Activated T-cell treated with anti-CD3 and anti-CD28 coated beads, Interleukin-2, amount 50 U/mL, for 24 hours (primary cell): ENCODE measurements around the gene CLMP.

ENCODE experiments used
- DNase-seq: peaks from one replicate; pipeline ENCODE4 v3.0.0-alpha.2; 2020
- H3K27ac Mint-ChIP-seq: 2 replicates; pipeline ENCODE4 v1.8.0; 2020; ENCODE audit warnings: mild to moderate bottlenecking, mixed read lengths
- H3K27me3 Mint-ChIP-seq: 2 replicates; pipeline ENCODE4 v1.8.0; 2020; ENCODE audit warnings: mixed read lengths
- H3K36me3 Mint-ChIP-seq: 2 replicates; pipeline ENCODE4 v1.8.0; 2020; ENCODE audit warnings: low read depth, mixed read lengths
- H3K4me1 Mint-ChIP-seq: 2 replicates; pipeline ENCODE4 v1.8.0; 2020; ENCODE audit warnings: low read depth, mixed read lengths
- H3K4me3 Mint-ChIP-seq: 2 replicates; pipeline ENCODE4 v1.8.0; 2020; ENCODE audit warnings: mild to moderate bottlenecking, moderate library complexity, mixed read lengths
- H3K9me3 Mint-ChIP-seq: 2 replicates; pipeline ENCODE4 v1.8.0; 2020; ENCODE audit warnings: mixed read lengths

The CLMP gene

DNA sequence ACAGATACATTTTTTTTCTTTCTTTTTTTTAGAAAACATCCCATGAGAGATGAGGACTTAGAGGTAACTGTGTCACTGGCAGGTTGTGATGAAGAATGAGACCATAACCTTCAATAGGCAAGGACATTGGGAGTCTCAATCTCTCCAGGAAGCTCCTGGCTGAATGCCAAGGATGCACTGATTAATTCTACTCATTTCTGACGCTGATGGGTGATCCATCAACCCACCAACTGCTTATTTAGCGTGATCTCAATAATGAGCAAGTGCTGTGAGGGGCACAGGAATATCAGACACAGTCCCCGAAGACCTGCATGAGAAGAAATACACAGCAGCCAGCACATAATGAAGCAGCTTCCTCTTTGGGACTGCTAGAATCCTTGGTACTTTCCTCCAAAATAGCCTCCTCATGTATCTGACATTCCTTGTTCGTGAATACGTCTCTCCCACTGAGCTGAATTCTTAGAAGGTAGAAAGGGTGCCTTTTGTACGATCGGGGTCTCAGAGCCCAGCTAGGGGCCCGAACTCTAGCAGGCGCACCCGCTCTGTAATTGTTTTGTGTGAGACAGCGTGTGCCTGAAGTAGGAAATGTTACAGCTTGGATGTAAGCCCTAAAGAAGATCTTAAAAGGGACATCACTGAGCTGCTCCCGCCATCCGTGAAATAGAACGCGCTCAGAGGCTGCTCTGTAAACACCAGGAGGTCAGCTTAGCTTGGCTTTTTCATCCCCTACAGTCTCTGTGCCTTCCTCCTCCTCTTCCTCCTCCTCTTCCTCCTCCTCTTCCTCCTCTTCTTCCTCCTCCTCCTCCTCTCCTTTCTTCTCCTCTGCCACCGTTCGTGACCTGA lies 7.2 kb downstream of the CLMP start:
- Mint-ChIP-seq H3K27ac (no peak overlapping the region), H3K4me1 (peaks cover 15% of the 10 kb centered on the region), H3K4me3 (no peak overlapping the region), H3K36me3 (no peaks in the 10 kb centered on the region), H3K27me3 (peaks cover 69% of the 10 kb centered on the region), H3K9me3 (no peaks in the 10 kb centered on the region)
- DNase-seq = no peak

DNA sequence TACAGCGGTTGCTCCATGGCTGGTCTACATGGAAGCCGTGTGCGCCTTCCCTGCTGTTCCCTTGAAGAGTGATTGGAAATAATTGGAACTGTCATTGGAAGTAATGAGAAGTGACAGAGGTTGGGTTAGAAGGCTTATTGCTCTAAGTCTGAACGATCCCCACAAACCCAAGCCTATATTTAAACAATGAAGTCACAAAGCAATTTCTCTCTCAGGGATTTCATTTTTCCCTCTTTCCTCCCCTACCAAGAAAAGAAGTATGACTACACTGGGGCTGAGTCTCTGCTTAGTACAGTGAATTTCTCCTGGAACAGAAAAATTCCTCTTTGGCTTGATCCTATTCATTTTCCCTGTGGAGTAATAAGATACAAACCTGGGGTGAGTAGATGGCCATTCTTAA lies 7.8 kb downstream of the CLMP start:
- H3K9me3 Mint-ChIP-seq = no peaks in the 10 kb centered on the region
- no peak for DNase-seq
- H3K36me3 Mint-ChIP-seq = no peaks in the 10 kb centered on the region
- no peak overlapping the region for H3K27ac Mint-ChIP-seq
- H3K4me3 Mint-ChIP-seq = no peak overlapping the region
- peaks cover 67% of the 10 kb centered on the region for H3K27me3 Mint-ChIP-seq
- peaks cover 10% of the 10 kb centered on the region for H3K4me1 Mint-ChIP-seq

GRCh38 chr11:123186286-123186685 lies 8.8 kb downstream of the CLMP start:
- no peak for DNase-seq
- Mint-ChIP-seq H3K27me3 (peaks cover 67% of the 10 kb centered on the region), H3K27ac (no peak overlapping the region), H3K4me1 (peaks cover 4% of the 10 kb centered on the region), H3K36me3 (no peaks in the 10 kb centered on the region), H3K9me3 (no peaks in the 10 kb centered on the region), H3K4me3 (no peak overlapping the region)

DNA sequence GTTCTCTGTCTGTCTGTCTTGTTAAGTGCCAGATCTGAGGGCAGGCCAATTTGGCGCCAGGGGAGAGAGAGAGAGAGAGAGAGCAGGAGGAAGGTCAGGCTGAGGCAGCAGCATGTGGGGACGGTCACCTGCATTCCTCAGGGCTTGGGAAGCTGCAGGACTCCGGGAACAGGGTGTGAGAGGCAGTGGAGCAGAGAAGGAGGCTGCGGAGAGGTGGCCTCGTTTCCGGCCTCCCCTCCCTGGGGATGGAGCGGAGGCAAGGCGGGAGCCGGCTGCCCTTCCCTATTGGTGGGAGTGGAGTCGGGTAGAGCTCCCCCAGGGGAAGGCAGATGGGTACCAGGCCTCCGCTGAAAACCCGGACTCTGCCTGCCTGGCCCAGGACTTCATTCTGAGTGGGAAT lies 9.7 kb downstream of the CLMP start:
- no peaks in the 10 kb centered on the region for H3K9me3 Mint-ChIP-seq
- H3K27ac Mint-ChIP-seq = no peak overlapping the region
- peaks cover 67% of the 10 kb centered on the region for H3K27me3 Mint-ChIP-seq
- DNase-seq = no peak
- H3K4me1 Mint-ChIP-seq = peaks cover 4% of the 10 kb centered on the region
- no peak overlapping the region for H3K4me3 Mint-ChIP-seq
- H3K36me3 Mint-ChIP-seq = no peaks in the 10 kb centered on the region

DNA sequence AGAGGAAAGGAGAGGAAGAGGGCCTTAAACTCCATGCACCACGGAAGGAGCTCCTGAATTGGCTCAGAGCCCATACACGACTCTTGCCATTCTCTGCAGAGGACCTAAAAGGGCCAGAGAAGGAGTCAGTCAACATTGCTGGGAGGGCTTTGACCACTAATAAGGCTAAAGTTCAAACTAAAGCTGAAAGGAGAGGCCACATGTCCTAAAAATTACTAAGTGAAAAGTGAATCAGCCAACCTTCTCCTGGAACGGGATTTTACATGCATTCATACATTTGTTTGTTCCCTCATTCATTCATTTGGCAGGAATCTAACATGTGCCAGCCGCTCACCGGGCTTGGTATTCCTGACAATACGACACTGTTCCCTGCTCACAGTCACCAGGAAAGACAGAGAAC lies 10.5 kb downstream of the CLMP start:
- Mint-ChIP-seq H3K4me1 (peaks cover 4% of the 10 kb centered on the region), H3K36me3 (no peaks in the 10 kb centered on the region), H3K4me3 (no peak overlapping the region), H3K9me3 (no peaks in the 10 kb centered on the region), H3K27me3 (peaks cover 64% of the 10 kb centered on the region), H3K27ac (no peak overlapping the region)
- DNase-seq = no peak

DNA sequence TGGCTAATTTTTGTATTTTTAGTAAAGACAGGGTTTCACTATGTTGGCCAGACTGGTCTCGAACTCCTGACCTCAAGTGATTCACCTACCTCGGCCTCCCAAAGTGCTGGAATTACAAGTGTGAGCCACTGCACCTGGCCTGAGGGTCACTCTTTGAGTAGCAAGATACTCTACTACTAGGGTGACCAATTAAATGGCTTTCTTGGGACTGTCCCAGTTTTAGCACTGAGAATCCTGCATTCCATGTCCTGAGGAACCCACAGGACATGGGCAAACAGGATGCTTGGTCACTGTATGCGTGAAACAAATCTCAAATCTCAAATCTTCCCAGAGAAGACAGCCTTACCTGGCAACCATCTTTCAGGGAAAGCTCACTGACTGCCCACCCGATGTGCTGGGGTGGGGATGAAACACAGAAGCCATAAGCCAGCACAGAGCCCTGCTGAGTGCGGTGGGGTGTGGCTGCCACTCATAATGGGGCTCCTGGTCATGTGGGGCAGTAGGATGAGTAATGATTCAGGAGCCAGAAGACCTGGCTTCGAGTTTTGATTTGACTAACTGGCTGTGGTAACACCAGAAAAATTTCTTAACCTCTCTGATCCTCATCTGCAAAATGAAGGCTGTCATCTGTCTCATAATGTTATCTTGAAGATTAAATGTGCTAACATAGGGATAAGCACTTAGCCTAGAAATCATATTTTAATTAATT lies 11.5 kb downstream of the CLMP start:
- no peak overlapping the region for H3K27ac Mint-ChIP-seq
- H3K27me3 Mint-ChIP-seq = peaks cover 57% of the 10 kb centered on the region
- H3K4me1 Mint-ChIP-seq = peaks cover 4% of the 10 kb centered on the region
- no peak overlapping the region for H3K4me3 Mint-ChIP-seq
- no peak for DNase-seq
- H3K36me3 Mint-ChIP-seq = no peaks in the 10 kb centered on the region
- no peaks in the 10 kb centered on the region for H3K9me3 Mint-ChIP-seq

- no peak overlapping the region for H3K4me3 Mint-ChIP-seq
These were observed 13.1 kb downstream of the CLMP start for GRCh38 chr11:123181767-123182500.

GRCh38 chr11:123181075-123181474 lies 14.0 kb downstream of the CLMP start:
- DNase-seq = no peak
- no peak overlapping the region for H3K4me3 Mint-ChIP-seq
- H3K27me3 Mint-ChIP-seq = peaks cover 35% of the 10 kb centered on the region
- no peaks in the 10 kb centered on the region for H3K36me3 Mint-ChIP-seq
- peaks cover 2% of the 10 kb centered on the region for H3K4me1 Mint-ChIP-seq
- no peaks in the 10 kb centered on the region for H3K9me3 Mint-ChIP-seq
- H3K27ac Mint-ChIP-seq = no peak overlapping the region

More at GRCh38 chr11:123181767-123182500, 13.1 kb downstream of the CLMP start:
- H3K9me3 Mint-ChIP-seq = no peaks in the 10 kb centered on the region
- no peak for DNase-seq
- H3K4me1 Mint-ChIP-seq = peaks cover 2% of the 10 kb centered on the region
- no peaks in the 10 kb centered on the region for H3K36me3 Mint-ChIP-seq
- H3K27ac Mint-ChIP-seq = no peak overlapping the region
- H3K27me3 Mint-ChIP-seq = peaks cover 41% of the 10 kb centered on the region

DNA sequence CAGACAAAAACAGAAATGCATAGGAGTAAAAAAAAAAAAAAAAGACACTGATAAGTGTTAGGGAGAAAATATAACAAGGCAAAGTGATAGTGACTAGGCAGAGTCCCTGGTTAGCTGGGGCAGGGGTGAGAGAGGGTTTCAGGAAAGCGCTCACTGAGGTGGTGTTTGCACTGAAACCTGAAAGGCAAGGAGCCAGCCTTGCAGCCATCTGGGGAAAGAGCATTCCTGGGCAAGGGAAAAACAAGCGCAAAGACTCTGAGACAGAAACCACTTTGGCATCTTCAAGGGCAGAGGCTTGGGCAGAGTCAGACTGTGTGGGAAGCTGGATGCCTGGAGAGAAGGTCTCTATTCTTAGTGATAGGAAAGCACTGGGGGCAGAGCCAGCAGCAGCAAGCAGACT lies 14.5 kb downstream of the CLMP start:
- no peaks in the 10 kb centered on the region for H3K36me3 Mint-ChIP-seq
- H3K4me1 Mint-ChIP-seq = peaks cover 2% of the 10 kb centered on the region
- peaks cover 30% of the 10 kb centered on the region for H3K27me3 Mint-ChIP-seq
- no peaks in the 10 kb centered on the region for H3K9me3 Mint-ChIP-seq
- DNase-seq = no peak
- no peak overlapping the region for H3K4me3 Mint-ChIP-seq
- H3K27ac Mint-ChIP-seq = no peak overlapping the region

DNA sequence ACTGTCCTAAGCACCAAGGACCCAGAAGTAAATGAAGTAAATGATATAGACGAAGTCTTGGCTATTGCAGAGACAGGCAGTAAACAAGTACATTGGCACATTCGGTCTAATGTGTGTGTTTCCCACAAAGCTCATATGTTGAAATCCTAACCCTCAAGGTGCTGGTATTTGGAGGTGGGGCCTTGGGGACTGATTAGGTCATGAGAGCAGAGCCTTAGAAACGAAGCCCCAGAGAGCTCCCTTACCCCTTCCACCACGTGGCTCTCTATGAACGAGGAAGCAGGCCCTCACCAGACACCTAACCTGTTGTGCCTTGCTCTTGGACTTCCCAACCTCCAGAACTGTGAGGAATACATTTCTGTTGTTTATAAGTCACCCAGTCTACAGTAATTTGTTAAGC lies 14.9 kb downstream of the CLMP start:
- Mint-ChIP-seq H3K27me3 (peaks cover 28% of the 10 kb centered on the region), H3K9me3 (no peaks in the 10 kb centered on the region), H3K4me3 (no peak overlapping the region), H3K4me1 (peaks cover 2% of the 10 kb centered on the region), H3K27ac (no peak overlapping the region), H3K36me3 (no peaks in the 10 kb centered on the region)
- DNase-seq = no peak

DNA sequence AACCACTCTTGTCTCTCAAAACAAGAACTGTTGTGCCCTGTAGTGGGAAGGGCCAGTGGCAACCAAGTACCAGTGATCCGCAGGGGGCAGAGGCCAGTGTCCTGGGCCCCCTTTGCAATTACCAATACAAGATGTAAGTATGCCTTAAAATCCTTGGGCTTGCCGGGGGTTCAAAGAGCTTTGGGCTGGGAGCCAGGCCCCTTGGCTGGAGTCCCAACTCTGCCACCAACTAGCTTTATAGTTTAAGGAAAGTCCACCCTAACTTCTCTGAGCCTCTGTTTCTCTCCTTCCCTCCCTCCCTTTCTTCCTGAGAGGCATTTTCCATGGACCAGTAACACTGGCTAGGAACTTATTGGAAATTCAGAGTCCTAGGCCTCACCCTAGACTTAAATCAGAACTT lies 15.5 kb downstream of the CLMP start:
- no peak overlapping the region for H3K27ac Mint-ChIP-seq
- H3K4me3 Mint-ChIP-seq = no peak overlapping the region

DNA sequence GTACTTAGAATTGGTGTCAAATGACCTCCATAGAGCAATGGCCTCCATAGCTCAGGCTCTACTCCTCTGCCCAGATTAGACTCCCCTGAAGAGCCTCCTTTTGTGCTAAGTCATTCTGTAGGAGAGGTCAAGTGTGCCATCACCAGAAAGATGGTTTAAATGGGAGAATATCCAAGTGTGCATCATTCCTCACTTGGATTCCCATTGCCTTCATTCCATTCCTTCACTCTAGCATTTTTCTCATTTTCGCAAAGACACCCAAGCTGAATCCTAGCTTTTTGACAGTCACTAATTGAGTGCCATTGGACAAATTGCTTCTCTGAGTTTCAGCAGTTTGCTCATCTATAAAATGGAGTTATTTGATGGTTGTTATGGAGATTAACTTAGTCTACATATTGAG lies 16.9 kb downstream of the CLMP start:
- H3K27me3 Mint-ChIP-seq = peaks cover 14% of the 10 kb centered on the region
- H3K4me1 Mint-ChIP-seq = no peaks in the 10 kb centered on the region
- H3K36me3 Mint-ChIP-seq = no peaks in the 10 kb centered on the region
- H3K9me3 Mint-ChIP-seq = no peaks in the 10 kb centered on the region
- DNase-seq = no peak
- H3K4me3 Mint-ChIP-seq = no peak overlapping the region
- H3K27ac Mint-ChIP-seq = no peak overlapping the region

More for the DNA sequence above, 15.5 kb downstream of the CLMP start:
- DNase-seq = no peak
- no peaks in the 10 kb centered on the region for H3K36me3 Mint-ChIP-seq
- no peaks in the 10 kb centered on the region for H3K9me3 Mint-ChIP-seq
- peaks cover 22% of the 10 kb centered on the region for H3K27me3 Mint-ChIP-seq
- H3K4me1 Mint-ChIP-seq = peaks cover 2% of the 10 kb centered on the region

GRCh38 chr11:123176785-123177184 lies 18.3 kb downstream of the CLMP start:
- no peak overlapping the region for H3K4me3 Mint-ChIP-seq
- DNase-seq = no peak

GRCh38 chr11:123174196-123175183 lies 20.6 kb downstream of the CLMP start:
- no peak for DNase-seq
- no peaks in the 10 kb centered on the region for H3K9me3 Mint-ChIP-seq
- no peaks in the 10 kb centered on the region for H3K27me3 Mint-ChIP-seq
- no peak overlapping the region for H3K4me3 Mint-ChIP-seq
- H3K27ac Mint-ChIP-seq = no peak overlapping the region
- H3K36me3 Mint-ChIP-seq = no peaks in the 10 kb centered on the region
- no peaks in the 10 kb centered on the region for H3K4me1 Mint-ChIP-seq

More at GRCh38 chr11:123176785-123177184, 18.3 kb downstream of the CLMP start:
- no peaks in the 10 kb centered on the region for H3K9me3 Mint-ChIP-seq
- H3K4me1 Mint-ChIP-seq = no peaks in the 10 kb centered on the region
- H3K36me3 Mint-ChIP-seq = no peaks in the 10 kb centered on the region
- peaks cover 4% of the 10 kb centered on the region for H3K27me3 Mint-ChIP-seq
- no peak overlapping the region for H3K27ac Mint-ChIP-seq
